ENCODE measurements around the gene PAPPA.
A peak's percentile ranks its signal among the peaks of the same experiment; 100 is the strongest.

Gene PAPPA

DNA sequence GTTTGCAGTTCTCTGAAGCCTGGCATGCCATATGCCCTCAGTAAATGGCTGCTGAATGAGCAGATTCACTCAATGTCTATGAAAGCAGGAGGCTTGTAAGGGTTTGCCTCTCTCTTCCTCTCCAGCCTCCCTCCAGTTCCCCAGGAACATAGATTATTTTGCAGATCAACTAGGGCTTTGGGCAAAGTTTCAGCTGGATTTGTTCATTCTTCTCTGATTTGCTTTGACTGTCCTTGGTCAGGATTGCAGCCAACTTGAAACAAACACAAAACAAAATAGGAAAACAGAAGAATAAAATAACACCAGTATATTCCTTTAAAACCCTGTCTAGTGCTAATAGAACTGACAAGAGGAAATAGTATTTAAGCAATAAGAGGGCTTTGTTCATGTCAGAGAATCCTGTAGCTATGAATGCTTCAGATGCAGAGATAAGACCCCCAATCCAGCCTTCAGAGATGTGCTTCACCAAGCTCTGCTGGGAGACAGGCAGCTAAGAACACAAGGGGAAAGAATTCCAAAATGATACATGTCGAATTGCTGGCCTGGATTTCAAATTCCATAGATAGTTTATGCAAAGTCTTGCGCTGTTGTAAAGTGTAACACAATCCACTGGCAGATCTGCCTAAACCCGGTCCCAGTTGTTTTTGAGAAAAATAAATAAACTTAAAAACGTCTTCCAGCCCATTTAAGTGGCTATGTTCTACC, 174.3 kb downstream of the PAPPA start:
- no peaks in the 10 kb centered on the region for H3K4me1 ChIP-seq (ENCODE audit: control insufficient read depth, insufficient read depth, low read length)
- H3K9me3 ChIP-seq (replicated peaks; ENCODE audit: low read length) = no peaks in the 10 kb centered on the region
- no peak overlapping the region for H3K9ac ChIP-seq (ENCODE audit: low read depth, low read length)
- peaks cover 46% of the 10 kb centered on the region for H3K27me3 ChIP-seq (ENCODE audit: control insufficient read depth, insufficient read depth, low read length)
- peak overlapping the region; percentile 26 for H3K4me2 ChIP-seq (ENCODE audit: low read length)
- H3K4me3 ChIP-seq (ENCODE audit: low read length) = no peak overlapping the region
- no peaks in the 10 kb centered on the region for H3K36me3 ChIP-seq (ENCODE audit: insufficient read depth, low read length)

DNA sequence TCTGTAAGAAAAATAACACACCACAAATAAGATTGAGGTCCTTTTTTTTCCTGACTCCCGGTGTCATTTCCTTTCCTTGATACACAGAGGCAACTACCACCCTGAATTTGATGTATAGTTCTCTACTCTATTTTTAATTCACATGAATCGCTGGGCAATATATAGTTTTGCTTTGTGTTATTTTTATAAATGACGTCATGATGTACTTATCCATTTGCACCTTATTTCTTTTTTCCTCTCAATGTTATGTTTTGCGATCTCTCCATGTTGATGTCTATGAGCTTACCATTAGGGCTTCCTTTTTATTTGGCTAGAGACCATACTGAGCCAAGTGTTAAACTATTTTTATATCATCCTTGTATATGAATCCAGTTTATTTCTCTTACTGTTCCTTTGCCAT, 175.9 kb downstream of the PAPPA start:
- no peaks in the 10 kb centered on the region for H3K36me3 ChIP-seq (ENCODE audit: insufficient read depth, low read length)
- H3K9me3 ChIP-seq (replicated peaks; ENCODE audit: low read length) = no peaks in the 10 kb centered on the region
- H3K4me1 ChIP-seq (ENCODE audit: control insufficient read depth, insufficient read depth, low read length) = no peaks in the 10 kb centered on the region
- peaks cover 37% of the 10 kb centered on the region for H3K27me3 ChIP-seq (ENCODE audit: control insufficient read depth, insufficient read depth, low read length)
- no peak overlapping the region for H3K9ac ChIP-seq (ENCODE audit: low read depth, low read length)
- no peak overlapping the region for H3K4me2 ChIP-seq (ENCODE audit: low read length)
- H3K4me3 ChIP-seq (ENCODE audit: low read length) = no peak overlapping the region

DNA sequence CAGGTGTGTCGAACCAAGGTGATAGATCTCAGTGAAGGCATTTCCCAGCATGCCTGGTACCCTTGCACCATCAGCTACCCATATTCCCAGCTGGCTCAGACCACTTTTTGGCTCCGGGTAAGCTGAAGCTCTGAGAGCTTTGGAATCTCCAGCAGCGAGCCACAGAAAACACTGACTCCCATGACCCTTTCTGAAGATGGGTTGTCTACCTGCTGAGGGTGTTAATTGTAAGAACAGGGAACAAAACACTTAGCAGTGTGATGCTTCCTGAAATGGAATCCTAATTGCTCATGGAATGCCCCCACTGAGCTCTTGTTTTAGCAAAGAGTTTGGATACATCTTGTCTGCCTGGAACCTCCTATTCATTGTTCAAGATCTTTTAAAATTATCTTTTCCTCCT, 177.7 kb downstream of the PAPPA start:
- H3K36me3 ChIP-seq (ENCODE audit: insufficient read depth, low read length) = no peaks in the 10 kb centered on the region

DNA sequence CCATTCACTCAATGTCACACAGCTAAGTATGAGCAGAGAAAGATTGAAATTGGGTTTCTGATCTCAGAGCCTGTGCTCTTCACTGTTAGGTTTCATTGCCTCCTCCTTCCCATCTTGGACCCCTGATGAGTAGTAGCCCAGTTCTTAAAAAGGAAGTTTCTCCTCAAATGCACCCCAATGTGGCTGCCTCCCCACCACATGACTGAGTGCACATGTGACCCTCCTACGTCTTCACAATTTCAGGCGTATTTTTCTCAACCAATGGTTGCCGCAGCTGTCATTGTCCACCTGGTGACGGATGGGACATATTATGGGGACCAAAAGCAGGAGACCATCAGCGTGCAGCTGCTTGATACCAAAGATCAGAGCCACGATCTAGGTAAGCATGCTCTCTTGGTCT, 178.5 kb downstream of the PAPPA start:
- no peak overlapping the region for H3K4me2 ChIP-seq (ENCODE audit: low read length)
- H3K27me3 ChIP-seq (ENCODE audit: control insufficient read depth, insufficient read depth, low read length) = peaks cover 34% of the 10 kb centered on the region
- H3K4me3 ChIP-seq (ENCODE audit: low read length) = no peak overlapping the region
- H3K4me1 ChIP-seq (ENCODE audit: control insufficient read depth, insufficient read depth, low read length) = no peaks in the 10 kb centered on the region
- H3K36me3 ChIP-seq (ENCODE audit: insufficient read depth, low read length) = no peaks in the 10 kb centered on the region
- H3K9ac ChIP-seq (ENCODE audit: low read depth, low read length) = no peak overlapping the region
- no peaks in the 10 kb centered on the region for H3K9me3 ChIP-seq (replicated peaks; ENCODE audit: low read length)

More for the DNA sequence above, 177.7 kb downstream of the PAPPA start:
- Histone ChIP-seq H3K27me3 (ENCODE audit: control insufficient read depth, insufficient read depth, low read length) (peaks cover 37% of the 10 kb centered on the region), H3K4me3 (ENCODE audit: low read length) (no peak overlapping the region), H3K9ac (ENCODE audit: low read depth, low read length) (no peak overlapping the region), H3K9me3 (replicated peaks; ENCODE audit: low read length) (no peaks in the 10 kb centered on the region), H3K4me1 (ENCODE audit: control insufficient read depth, insufficient read depth, low read length) (no peaks in the 10 kb centered on the region), H3K4me2 (ENCODE audit: low read length) (no peak overlapping the region)

DNA sequence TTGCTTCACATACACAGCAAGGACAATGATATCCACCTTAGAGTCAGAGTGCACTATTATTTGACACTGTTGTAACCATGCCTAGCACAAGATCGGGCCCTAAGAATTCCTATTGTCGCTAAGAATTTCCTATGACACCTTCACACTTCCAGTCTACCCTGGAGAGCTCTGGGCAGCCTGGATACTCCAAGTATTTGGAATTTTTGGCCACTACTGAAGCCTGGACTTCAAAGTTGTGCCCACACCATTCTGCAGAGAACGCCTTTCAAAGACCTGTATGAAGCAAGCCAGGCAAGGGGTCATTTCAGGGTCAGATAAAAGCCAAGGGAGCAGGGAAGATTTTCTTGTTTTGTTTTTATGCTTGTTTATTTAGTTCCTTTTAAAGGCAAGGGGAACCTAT, 179.7 kb downstream of the PAPPA start:
- Histone ChIP-seq H3K4me1 (ENCODE audit: control insufficient read depth, insufficient read depth, low read length) (no peaks in the 10 kb centered on the region), H3K9ac (ENCODE audit: low read depth, low read length) (no peak overlapping the region), H3K27me3 (ENCODE audit: control insufficient read depth, insufficient read depth, low read length) (peaks cover 34% of the 10 kb centered on the region), H3K4me2 (ENCODE audit: low read length) (no peak overlapping the region), H3K9me3 (replicated peaks; ENCODE audit: low read length) (no peaks in the 10 kb centered on the region), H3K4me3 (ENCODE audit: low read length) (no peak overlapping the region), H3K36me3 (ENCODE audit: insufficient read depth, low read length) (no peaks in the 10 kb centered on the region)

DNA sequence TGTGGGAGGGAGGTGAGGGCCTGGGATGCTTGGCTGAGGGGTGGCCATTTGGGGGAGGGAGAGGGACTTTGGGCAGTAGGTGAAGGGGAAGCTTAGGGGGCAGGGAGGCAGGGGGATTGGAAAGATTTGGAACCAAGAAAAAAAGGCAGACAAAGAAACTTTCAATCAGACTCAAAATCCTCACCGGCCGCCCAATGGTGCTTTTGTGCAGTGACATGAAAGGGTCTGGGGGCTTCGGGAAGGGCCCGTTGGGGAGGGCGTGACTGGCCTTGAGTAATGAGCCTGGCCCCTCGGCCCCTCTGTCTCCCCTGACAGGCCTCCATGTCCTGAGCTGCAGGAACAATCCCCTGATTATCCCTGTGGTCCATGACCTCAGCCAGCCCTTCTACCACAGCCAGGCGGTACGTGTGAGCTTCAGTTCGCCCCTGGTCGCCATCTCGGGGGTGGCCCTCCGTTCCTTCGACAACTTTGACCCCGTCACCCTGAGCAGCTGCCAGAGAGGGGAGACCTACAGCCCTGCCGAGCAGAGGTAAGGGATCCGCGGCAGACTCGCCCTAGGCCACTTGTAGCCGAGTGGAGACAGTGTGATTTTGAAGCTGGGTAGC, 181.1 kb downstream of the PAPPA start:
- H3K9me3 ChIP-seq (replicated peaks; ENCODE audit: low read length) = no peaks in the 10 kb centered on the region
- H3K4me1 ChIP-seq (ENCODE audit: control insufficient read depth, insufficient read depth, low read length) = no peaks in the 10 kb centered on the region
- peaks cover 42% of the 10 kb centered on the region for H3K27me3 ChIP-seq (ENCODE audit: control insufficient read depth, insufficient read depth, low read length)
- no peak overlapping the region for H3K9ac ChIP-seq (ENCODE audit: low read depth, low read length)
- H3K4me2 ChIP-seq (ENCODE audit: low read length) = no peak overlapping the region
- H3K4me3 ChIP-seq (ENCODE audit: low read length) = no peak overlapping the region
- no peaks in the 10 kb centered on the region for H3K36me3 ChIP-seq (ENCODE audit: insufficient read depth, low read length)

DNA sequence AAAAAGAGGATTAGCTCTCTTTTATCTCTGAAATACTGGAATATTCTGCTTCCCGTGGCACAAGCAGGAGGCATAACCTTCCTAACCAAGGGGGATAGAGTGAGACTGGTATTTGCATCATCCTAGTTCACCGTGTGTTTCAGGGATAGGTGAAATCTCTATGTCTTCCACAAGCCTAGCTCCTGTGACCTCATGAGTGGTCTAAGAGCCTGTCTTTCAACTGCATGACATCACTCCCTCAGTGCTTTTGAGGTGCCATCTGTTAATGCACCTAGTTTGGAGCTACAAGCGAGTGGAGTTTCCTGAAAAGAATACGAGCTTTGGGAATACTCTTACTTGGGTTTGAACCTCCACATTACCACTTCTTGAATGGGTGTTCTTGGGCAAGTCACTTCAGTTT, 181.8 kb downstream of the PAPPA start:
- Histone ChIP-seq H3K27me3 (ENCODE audit: control insufficient read depth, insufficient read depth, low read length) (peaks cover 43% of the 10 kb centered on the region), H3K4me2 (ENCODE audit: low read length) (no peak overlapping the region), H3K36me3 (ENCODE audit: insufficient read depth, low read length) (no peaks in the 10 kb centered on the region)

DNA sequence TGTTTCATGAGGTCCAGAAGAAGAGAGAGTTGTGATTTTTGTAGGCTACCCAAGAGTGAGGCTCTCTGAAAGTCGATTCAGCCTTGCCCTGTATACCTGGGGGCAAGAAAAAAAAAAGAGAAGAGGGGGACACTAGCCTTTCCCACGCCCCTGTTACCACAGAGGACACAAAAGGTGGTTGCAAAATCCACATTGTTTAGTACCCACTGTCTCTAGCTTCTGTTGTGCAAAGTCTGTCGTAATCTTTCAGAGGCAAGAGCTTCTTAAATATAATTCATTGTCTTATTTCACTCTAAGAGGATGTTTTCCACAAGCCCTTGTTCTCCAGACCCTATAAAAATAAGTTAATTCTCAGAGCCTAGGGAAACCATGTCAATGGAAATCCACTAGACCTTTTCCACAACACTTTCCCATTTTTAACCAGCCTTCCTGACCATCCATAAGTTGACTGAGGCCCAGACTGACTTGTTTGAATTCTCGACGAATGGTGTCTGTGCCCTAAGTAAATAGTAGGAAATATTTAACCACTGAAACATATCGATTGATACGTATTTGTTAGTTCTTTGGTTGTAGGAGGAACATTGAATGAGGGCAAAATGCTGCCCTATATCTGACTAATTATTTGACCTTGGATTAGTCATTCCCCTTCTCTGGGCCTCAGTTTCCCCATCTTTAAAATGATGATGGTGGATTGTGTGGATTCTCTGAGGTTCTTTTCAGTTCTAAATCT, 182.7 kb downstream of the PAPPA start:
- H3K4me3 ChIP-seq (ENCODE audit: low read length) = no peak overlapping the region
- peaks cover 39% of the 10 kb centered on the region for H3K27me3 ChIP-seq (ENCODE audit: control insufficient read depth, insufficient read depth, low read length)
- no peak overlapping the region for H3K9ac ChIP-seq (ENCODE audit: low read depth, low read length)
- no peaks in the 10 kb centered on the region for H3K9me3 ChIP-seq (replicated peaks; ENCODE audit: low read length)
- H3K36me3 ChIP-seq (ENCODE audit: insufficient read depth, low read length) = no peaks in the 10 kb centered on the region
- no peaks in the 10 kb centered on the region for H3K4me1 ChIP-seq (ENCODE audit: control insufficient read depth, insufficient read depth, low read length)
- no peak overlapping the region for H3K4me2 ChIP-seq (ENCODE audit: low read length)

More for the DNA sequence above, 181.8 kb downstream of the PAPPA start:
- no peaks in the 10 kb centered on the region for H3K9me3 ChIP-seq (replicated peaks; ENCODE audit: low read length)
- no peak overlapping the region for H3K9ac ChIP-seq (ENCODE audit: low read depth, low read length)
- no peaks in the 10 kb centered on the region for H3K4me1 ChIP-seq (ENCODE audit: control insufficient read depth, insufficient read depth, low read length)
- no peak overlapping the region for H3K4me3 ChIP-seq (ENCODE audit: low read length)

DNA sequence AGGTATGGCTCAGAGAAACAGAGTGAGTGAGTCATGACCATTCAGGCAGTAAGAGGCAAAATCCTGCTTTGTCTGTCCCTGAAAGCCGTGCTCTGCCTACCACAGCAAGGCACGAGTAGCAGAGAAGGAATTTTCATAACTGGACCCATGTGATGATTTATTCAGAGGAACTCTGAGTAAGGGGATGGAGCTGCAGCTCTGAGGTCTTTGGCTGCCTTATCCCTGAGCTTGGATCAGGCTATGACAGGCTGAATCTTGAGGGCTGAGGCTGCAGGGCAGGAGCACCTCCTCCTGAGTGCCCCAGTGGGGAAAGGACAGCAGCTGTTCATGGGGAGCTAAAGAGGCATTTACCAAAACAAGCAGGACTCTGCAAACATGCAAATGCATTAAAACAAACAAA, 183.4 kb downstream of the PAPPA start:
- H3K36me3 ChIP-seq (ENCODE audit: insufficient read depth, low read length) = no peaks in the 10 kb centered on the region
- no peak overlapping the region for H3K9ac ChIP-seq (ENCODE audit: low read depth, low read length)
- no peak overlapping the region for H3K4me2 ChIP-seq (ENCODE audit: low read length)
- peaks cover 34% of the 10 kb centered on the region for H3K27me3 ChIP-seq (ENCODE audit: control insufficient read depth, insufficient read depth, low read length)
- no peaks in the 10 kb centered on the region for H3K9me3 ChIP-seq (replicated peaks; ENCODE audit: low read length)
- no peaks in the 10 kb centered on the region for H3K4me1 ChIP-seq (ENCODE audit: control insufficient read depth, insufficient read depth, low read length)
- no peak overlapping the region for H3K4me3 ChIP-seq (ENCODE audit: low read length)

DNA sequence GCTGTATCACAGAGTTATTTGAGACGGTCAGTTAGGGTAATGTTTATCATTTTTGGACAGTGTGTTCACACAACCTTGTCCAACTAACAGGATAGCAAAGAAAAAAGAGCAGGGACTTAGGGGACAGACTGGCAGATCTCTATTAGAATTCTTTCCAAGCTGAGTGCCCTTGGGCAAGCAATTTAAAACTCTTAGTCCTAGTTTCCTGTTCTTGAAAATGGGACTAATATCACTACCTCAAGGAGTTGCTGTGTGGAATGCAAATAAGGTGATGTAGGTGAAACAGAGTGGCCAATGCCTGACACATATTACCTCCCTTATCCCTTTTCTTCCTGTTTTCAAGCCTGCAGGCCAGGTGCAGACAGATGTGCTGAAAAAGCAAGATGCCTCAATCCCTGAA, 186.7 kb downstream of the PAPPA start:
- no peaks in the 10 kb centered on the region for H3K36me3 ChIP-seq (ENCODE audit: insufficient read depth, low read length)
- no peaks in the 10 kb centered on the region for H3K9me3 ChIP-seq (replicated peaks; ENCODE audit: low read length)
- H3K9ac ChIP-seq (ENCODE audit: low read depth, low read length) = no peak overlapping the region
- peaks cover 32% of the 10 kb centered on the region for H3K27me3 ChIP-seq (ENCODE audit: control insufficient read depth, insufficient read depth, low read length)
- H3K4me3 ChIP-seq (ENCODE audit: low read length) = no peak overlapping the region
- no peak overlapping the region for H3K4me2 ChIP-seq (ENCODE audit: low read length)
- no peaks in the 10 kb centered on the region for H3K4me1 ChIP-seq (ENCODE audit: control insufficient read depth, insufficient read depth, low read length)

DNA sequence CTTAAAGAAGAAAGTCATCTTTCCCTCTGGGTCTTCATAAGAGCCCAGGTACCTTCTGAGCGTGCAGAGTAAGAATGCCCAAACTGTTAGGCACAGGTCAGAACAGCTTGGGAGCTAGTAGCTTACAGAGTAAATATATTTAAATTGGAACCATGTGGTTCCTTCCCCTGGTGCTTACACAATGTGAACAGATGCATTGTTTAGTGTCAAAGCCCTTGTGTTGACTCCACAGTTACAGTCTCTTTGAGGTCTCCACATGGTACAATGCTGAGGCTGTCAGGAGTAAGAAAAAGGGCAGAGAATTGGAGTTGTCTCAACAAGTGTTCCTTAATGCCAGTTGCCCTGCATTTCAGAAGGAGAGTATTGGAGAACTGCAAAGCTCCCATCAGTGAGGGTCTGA, 188.5 kb downstream of the PAPPA start:
- Histone ChIP-seq H3K27me3 (ENCODE audit: control insufficient read depth, insufficient read depth, low read length) (peaks cover 25% of the 10 kb centered on the region), H3K36me3 (ENCODE audit: insufficient read depth, low read length) (no peaks in the 10 kb centered on the region), H3K4me2 (ENCODE audit: low read length) (no peak overlapping the region), H3K4me1 (ENCODE audit: control insufficient read depth, insufficient read depth, low read length) (no peaks in the 10 kb centered on the region), H3K9me3 (replicated peaks; ENCODE audit: low read length) (no peaks in the 10 kb centered on the region), H3K9ac (ENCODE audit: low read depth, low read length) (no peak overlapping the region), H3K4me3 (ENCODE audit: low read length) (no peak overlapping the region)

Measured in skeletal muscle satellite cell (primary cell).